Stomach (tissue), 4 donors: ENCODE results near the gene PUS7L.

Source experiments
- EP300 ChIP-seq: sonication (generic); formaldehyde crosslinking; IDR thresholded peaks from one replicate; pipeline ENCODE4 v1.6.1; 2017; ENCODE audit warnings: antibody characterized with exemption
- POLR2A ChIP-seq, 4 donors: fragments of 450-650 bp; IDR thresholded peaks; one replicate each; pipeline ENCODE4 v1.6.1; 2016; ENCODE audit warnings: antibody characterized with exemption in 4 of 4, control low read depth in 2 of 4, mild to moderate bottlenecking in 1 of 4, moderate library complexity in 1 of 4
- POLR2AphosphoS5 ChIP-seq, 3 donors: sonication (generic); formaldehyde crosslinking; IDR thresholded peaks; one replicate each; pipeline ENCODE4 v1.6.1; 2016; ENCODE audit warnings: antibody characterized with exemption in 3 of 3
- TF ChIP-seq, protein P1 (sequence below), 7 experiments: fragments of 450-650 bp in 4 of 7; fragments of 200-600 bp in 3 of 7; sonication (generic) in 3 of 7; IDR thresholded peaks; one replicate each; pipeline ENCODE4 v1.5.1; 2016 to 2019; ENCODE audit warnings: antibody characterized with exemption in 7 of 7, control low read depth in 2 of 7, mild to moderate bottlenecking in 1 of 7

DNA sequence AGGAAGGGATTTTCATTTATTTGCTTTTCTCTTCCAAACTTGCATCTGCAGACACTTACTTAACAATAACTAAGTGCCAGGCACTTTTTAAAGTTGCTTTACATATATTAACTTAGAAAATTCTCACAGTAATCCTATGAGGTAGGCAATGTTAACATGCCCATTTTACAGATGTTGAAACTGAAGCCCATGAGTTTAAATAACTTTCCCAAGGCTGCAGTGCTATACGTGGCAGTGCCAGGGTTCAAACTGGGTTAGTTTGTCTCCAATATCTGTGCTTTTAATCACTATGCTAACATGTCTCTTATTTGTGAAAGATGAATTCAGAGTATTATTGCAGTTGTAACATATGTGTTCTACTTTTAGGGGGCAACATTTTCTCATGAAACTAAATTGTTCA lies 29.9 kb downstream of the PUS7L start:
- TF ChIP-seq, protein P1, sequence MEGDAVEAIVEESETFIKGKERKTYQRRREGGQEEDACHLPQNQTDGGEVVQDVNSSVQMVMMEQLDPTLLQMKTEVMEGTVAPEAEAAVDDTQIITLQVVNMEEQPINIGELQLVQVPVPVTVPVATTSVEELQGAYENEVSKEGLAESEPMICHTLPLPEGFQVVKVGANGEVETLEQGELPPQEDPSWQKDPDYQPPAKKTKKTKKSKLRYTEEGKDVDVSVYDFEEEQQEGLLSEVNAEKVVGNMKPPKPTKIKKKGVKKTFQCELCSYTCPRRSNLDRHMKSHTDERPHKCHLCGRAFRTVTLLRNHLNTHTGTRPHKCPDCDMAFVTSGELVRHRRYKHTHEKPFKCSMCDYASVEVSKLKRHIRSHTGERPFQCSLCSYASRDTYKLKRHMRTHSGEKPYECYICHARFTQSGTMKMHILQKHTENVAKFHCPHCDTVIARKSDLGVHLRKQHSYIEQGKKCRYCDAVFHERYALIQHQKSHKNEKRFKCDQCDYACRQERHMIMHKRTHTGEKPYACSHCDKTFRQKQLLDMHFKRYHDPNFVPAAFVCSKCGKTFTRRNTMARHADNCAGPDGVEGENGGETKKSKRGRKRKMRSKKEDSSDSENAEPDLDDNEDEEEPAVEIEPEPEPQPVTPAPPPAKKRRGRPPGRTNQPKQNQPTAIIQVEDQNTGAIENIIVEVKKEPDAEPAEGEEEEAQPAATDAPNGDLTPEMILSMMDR (IDR thresholded peaks at IDR 0.05) = no peak
- no peak for TF ChIP-seq POLR2A (IDR thresholded peaks at IDR 0.05)
- no peak for TF ChIP-seq POLR2AphosphoS5 (IDR thresholded peaks at IDR 0.05)
- TF ChIP-seq EP300 = no peak
